GM19099 (cell line): ENCODE data around the gene GBA3.

Experiments used
- POLR2A ChIP-seq: IDR thresholded peaks from 3 replicates; pipeline ENCODE4 v1.6.1; 2011; ENCODE audit warnings: low read depth; ENCODE audit not compliant: insufficient read length; ENCODE audit errors: extremely low read depth

The GBA3 gene

GRCh38 chr4:22678940-22679854 is 13.5 kb upstream of the GBA3 start:
- TF ChIP-seq POLR2A: no peak

GRCh38 chr4:22680065-22680642 is 12.6 kb upstream of the GBA3 start:
- no peak for TF ChIP-seq POLR2A

GRCh38 chr4:22683726-22684125 is 9.0 kb upstream of the GBA3 start:
- TF ChIP-seq POLR2A: no peak

GRCh38 chr4:22686141-22686540 is 6.6 kb upstream of the GBA3 start:
- TF ChIP-seq POLR2A: no peak

GRCh38 chr4:22688236-22688635 is 4.5 kb upstream of the GBA3 start:
- no peak for TF ChIP-seq POLR2A

GRCh38 chr4:22689428-22689827 is 3.3 kb upstream of the GBA3 start:
- TF ChIP-seq POLR2A: no peak

GRCh38 chr4:22695029-22695428 is 2.3 kb downstream of the GBA3 start:
- TF ChIP-seq POLR2A: no peak

GRCh38 chr4:22695917-22696316 is 3.2 kb downstream of the GBA3 start:
- TF ChIP-seq POLR2A: no peak

- TF ChIP-seq POLR2A: no peak
These were observed 11.2 kb downstream of the GBA3 start for GRCh38 chr4:22703912-22704311.

- TF ChIP-seq POLR2A: no peak
These were observed 14.7 kb downstream of the GBA3 start for GRCh38 chr4:22707390-22707789.

- no peak for TF ChIP-seq POLR2A
These were observed 16.2 kb downstream of the GBA3 start for GRCh38 chr4:22708961-22709360.

- TF ChIP-seq POLR2A: no peak
These were observed 19.4 kb downstream of the GBA3 start for GRCh38 chr4:22712105-22712504.

GRCh38 chr4:22712529-22712928 is 19.8 kb downstream of the GBA3 start:
- no peak for TF ChIP-seq POLR2A

- no peak for TF ChIP-seq POLR2A
These were observed 21.1 kb downstream of the GBA3 start for GRCh38 chr4:22713841-22714240.

- TF ChIP-seq POLR2A: no peak
These were observed 26.5 kb downstream of the GBA3 start for GRCh38 chr4:22719218-22719617.

- TF ChIP-seq POLR2A: no peak
These were observed 27.4 kb downstream of the GBA3 start for GRCh38 chr4:22720091-22720490.
